HepG2 (cell line): ENCODE data around the gene KRTAP5-4. TPM values are rescaled to one million over a fixed set of nuclear protein-coding genes. Genes with fewer than 3 reads are reported as not detected.

Source experiments
- ATAC-seq: fragments of 200-7000 bp; cut with Tn5 transposase; 3 replicates; pipeline ENCODE4 v1.9.1; 2020; ENCODE audit warnings: mild to moderate bottlenecking, moderate library complexity
- BruUV-seq: library from RNA; stranded (reverse); fragments of 400-500 nt; replicated peaks from 2 replicates; lab custom pipeline; 2021; lab: Mats Ljungman, UMichigan
- CTCF ChIA-PET: fragments of 300-600 bp; formaldehyde crosslinking; extraction: SDS; loops from one replicate; lab custom pipeline; 2021; ENCODE audit warnings: low total read pairs, inconsistent platforms, low intra/inter-chr PET ratio; lab: Yijun Ruan, JAX
- POLR2A ChIA-PET: fragments of 350-600 bp; sonication (Branson Sonifier 250); formaldehyde crosslinking; loops from one replicate; lab custom pipeline; 2020; ENCODE audit warnings: antibody characterized with exemption, inconsistent platforms; lab: Yijun Ruan, JAX
- DNase-seq: peaks from one replicate; pipeline ENCODE4 v3.0.0-alpha.2; 2015; ENCODE audit warnings: low spot score
- FAIRE-seq: peaks from 3 replicates; lab custom pipeline; 2011; peaks lifted over from hg19 to GRCh38; lab: Jason Lieb, UNC
- H2AFZ ChIP-seq: one replicate; pipeline ENCODE4 v1.6.1; 2011; ENCODE audit warnings: low read length, inconsistent platforms
- H3K27ac ChIP-seq: fragments of 300-600 bp; 3 replicates; pipeline ENCODE4 v1.8.0; 2011; ENCODE audit warnings: mixed run types, mild to moderate bottlenecking, mixed read lengths, low read length, inconsistent platforms; ENCODE audit not compliant: insufficient read depth; ENCODE audit errors: extremely low read length
- H3K27me3 ChIP-seq, 2 experiments: fragments of 200-600 bp in 1 of 2; 2 replicates in 1 of 2; 3 replicates in 1 of 2; pipeline versions ENCODE4 v1.6.0 to v1.8.0; 2011; ENCODE audit warnings: low read length in 2 of 2, mild to moderate bottlenecking in 2 of 2, moderate library complexity in 2 of 2, inconsistent platforms in 1 of 2; ENCODE audit not compliant: insufficient read depth in 2 of 2, control insufficient read depth in 1 of 2
- H3K36me3 ChIP-seq, 2 experiments: fragments of 200-600 bp in 1 of 2; replicated peaks in 1 of 2; 2 replicates in 1 of 2; 3 replicates in 1 of 2; pipeline versions ENCODE4 v1.5.1 to v1.8.0; 2011; ENCODE audit warnings: low read length in 2 of 2, inconsistent platforms in 1 of 2; ENCODE audit not compliant: insufficient read depth in 2 of 2, control insufficient read depth in 1 of 2
- H3K4me1 ChIP-seq: 2 replicates; pipeline ENCODE4 v1.5.1; 2012; ENCODE audit warnings: low read length, inconsistent platforms; ENCODE audit not compliant: insufficient read depth
- H3K4me2 ChIP-seq: 2 replicates; pipeline ENCODE4 v1.6.0; 2011; ENCODE audit warnings: low read depth, low read length, inconsistent platforms
- H3K4me3 ChIP-seq, 3 experiments: fragments of 200-600 bp in 1 of 3; sonication (generic), shearing (Covaris generic) in 1 of 3; replicated peaks in 1 of 3; 2 replicates each; pipeline ENCODE4 v1.5.1; 2011 to 2016; ENCODE audit warnings: low read length in 3 of 3, inconsistent platforms in 2 of 3, low read depth in 2 of 3, mild to moderate bottlenecking in 2 of 3, control low read depth in 1 of 3, mixed read lengths in 1 of 3; ENCODE audit not compliant: insufficient read depth in 1 of 3
- H3K79me2 ChIP-seq: one replicate; pipeline ENCODE4 v1.6.1; 2011; ENCODE audit warnings: low read length, inconsistent platforms; ENCODE audit not compliant: insufficient read depth
- H3K9ac ChIP-seq: 2 replicates; pipeline ENCODE4 v1.6.0; 2011; ENCODE audit warnings: mild to moderate bottlenecking, low read depth, low read length, inconsistent platforms; ENCODE audit not compliant: insufficient read depth
- H3K9me3 ChIP-seq: 2 replicates; pipeline ENCODE4 v1.5.1; 2012; ENCODE audit warnings: mild to moderate bottlenecking, low read length
- H4K20me1 ChIP-seq: 2 replicates; pipeline ENCODE4 v1.6.0; 2011; ENCODE audit warnings: inconsistent platforms, mild to moderate bottlenecking, low read length, moderate library complexity; ENCODE audit not compliant: insufficient read depth
- ZBTB39 ChIP-seq: sonication (generic); formaldehyde crosslinking; IDR thresholded peaks from 2 replicates; pipeline ENCODE4 v1.5.0; 2020; ENCODE audit warnings: missing genetic modification reagents
- ZBTB49 ChIP-seq: sonication (generic); formaldehyde crosslinking; IDR thresholded peaks from 2 replicates; pipeline ENCODE4 v1.4.0; 2020; ENCODE audit warnings: missing genetic modification reagents, borderline replicate concordance
- ZNF160 ChIP-seq: sonication (generic); formaldehyde crosslinking; IDR thresholded peaks from 2 replicates; pipeline ENCODE4 v1.8.0; 2022; ENCODE audit warnings: mild to moderate bottlenecking, inconsistent platforms, missing genetic modification reagents
- ZNF30 ChIP-seq: sonication (generic); formaldehyde crosslinking; IDR thresholded peaks from 2 replicates; pipeline ENCODE4 v1.5.0; 2020; ENCODE audit warnings: mild to moderate bottlenecking, missing genetic modification reagents
- ZNF446 ChIP-seq: sonication (generic); formaldehyde crosslinking; IDR thresholded peaks from 2 replicates; pipeline ENCODE4 v1.5.0; 2020; ENCODE audit warnings: mild to moderate bottlenecking, missing genetic modification reagents
- ZNF550 ChIP-seq: sonication (generic); formaldehyde crosslinking; IDR thresholded peaks from 2 replicates; pipeline ENCODE4 v1.4.0; 2020; ENCODE audit warnings: mild to moderate bottlenecking, missing genetic modification reagents, borderline replicate concordance
- ZNF563 ChIP-seq: sonication (generic); formaldehyde crosslinking; IDR thresholded peaks from 2 replicates; pipeline ENCODE4 v1.8.0; 2022; ENCODE audit warnings: mild to moderate bottlenecking, moderate library complexity, missing genetic modification reagents
- ZNF614 ChIP-seq: IDR thresholded peaks from 2 replicates; pipeline ENCODE4 v1.6.1; 2018; ENCODE audit warnings: missing biosample characterization, missing genetic modification reagents, inconsistent platforms, borderline replicate concordance
- ZNF710 ChIP-seq: sonication (generic); formaldehyde crosslinking; IDR thresholded peaks from 2 replicates; pipeline ENCODE4 v1.5.0; 2020; ENCODE audit warnings: mild to moderate bottlenecking, missing genetic modification reagents, borderline replicate concordance
- WGBS: methylation state at CpG from one replicate; pipeline ENCODE4 v1.1.6; 2017; ENCODE audit warnings: low lambda C conversion rate; 5-methylcytosine and 5-hydroxymethylcytosine counted together
- in situ Hi-C: cut with HindIII; loops from 2 replicates; pipeline ENCODE4 v1.10.0; 2017; ENCODE audit warnings: low pct_unique_long_range_greater_than_20kb; ENCODE audit not compliant: extremely low pct_ligation_motif_present
- intact Hi-C: fragments of 100-400 bp; cut with micrococcal nuclease; formaldehyde crosslinking; loops from one replicate; pipeline ENCODE4 v1.10.0; 2022; ENCODE audit not compliant: unreplicated experiment
- polyA plus RNA-seq, 8 experiments: library from polyadenylated mRNA; depleted of rRNA in 3 of 8; stranded (reverse) in 7 of 8; unstranded in 1 of 8; fragments of >200 nt; fragmentation: Illumina TruSeq in 4 of 8; extraction: Trizol in 4 of 8; gene quantifications; 2 replicates each; pipeline versions ENCODE4 v1.2.1 to v1.2.3, GENCODE V29; 2011 to 2016; ENCODE audit warnings: low read depth in 4 of 8, missing spikeins in 1 of 8, mixed read lengths in 1 of 8; ENCODE audit not compliant: insufficient read depth in 1 of 8
- total RNA-seq, 5 experiments: library from RNA; depleted of rRNA; stranded (reverse); fragments of >200 nt; fragmentation: Illumina TruSeq; extraction: Trizol; gene quantifications; 2 replicates each; pipeline ENCODE4 v1.2.3, GENCODE V29; 2016; ENCODE audit warnings: low read depth in 1 of 5

Gene KRTAP5-4
- total and polyA plus RNA-seq, 2 of the 13 experiments (the other 11 are each of a cell fraction or from before 2014, with no cell fraction given) = not detected

- no peak for TF ChIP-seq ZNF710 (CRISPR knock-in tag)
- no peak for TF ChIP-seq ZBTB49 (CRISPR knock-in tag)
- TF ChIP-seq ZNF563 (CRISPR knock-in tag) = no peak
These were observed 10.2 kb upstream of the KRTAP5-4 start (continued) for GRCh38 chr11:1632053-1632714.

GRCh38 chr11:1631066-1631568, 9.2 kb upstream of the KRTAP5-4 start:
- no peak for FAIRE-seq
- H3K9me3 ChIP-seq = no peaks in the 10 kb centered on the region
- ChIA-PET CTCF (no interaction called here), POLR2A (no interaction called here)
- in situ Hi-C loops (no loop called here), intact Hi-C loops (no loop called here)
- no peak overlapping the region for H3K4me2 ChIP-seq
- 24% methylated on average over 13 of the region's 13 CpGs for WGBS
- no peak overlapping the region for H2AFZ ChIP-seq
- no peak for ATAC-seq
- H3K36me3 ChIP-seq = no peaks in the 10 kb centered on the region
- no peaks in the 10 kb centered on the region for H4K20me1 ChIP-seq
- no peaks in the 10 kb centered on the region for H3K79me2 ChIP-seq
- peaks cover 14 to 67% of the 10 kb centered on the region in 2 experiments for H3K27me3 ChIP-seq
- TF ChIP-seq ZBTB39 (CRISPR knock-in tag) (no peak), ZNF614 (no peak), ZNF30 (CRISPR knock-in tag) (no peak), ZNF160 (CRISPR knock-in tag) (no peak), ZNF446 (CRISPR knock-in tag) (no peak), ZNF550 (CRISPR knock-in tag) (no peak)
- BruUV-seq = no TSS peak
- no peak overlapping the region for H3K9ac ChIP-seq
- H3K27ac ChIP-seq = no peak overlapping the region
- no peak for DNase-seq
- no peak overlapping the region for H3K4me3 ChIP-seq
- no peaks in the 10 kb centered on the region for H3K4me1 ChIP-seq
